A673 (cell line): ENCODE results near the gene PAK5.

ENCODE experiments used
- EZH2 ChIP-seq: fragments of 200-600 bp; sonication (generic); IDR thresholded peaks from 2 replicates; pipeline ENCODE4 v1.6.1; 2017; ENCODE audit warnings: borderline replicate concordance, low read depth, mild to moderate bottlenecking, mixed read lengths, antibody characterized with exemption, low read length; ENCODE audit not compliant: poor library complexity, severe bottlenecking
- TF ChIP-seq, protein P1 (sequence below): fragments of 300-800, 200-600 bp; sonication (generic); conservative IDR thresholded peaks from 2 replicates; pipeline ENCODE4 v1.5.1; 2017; ENCODE audit warnings: low read depth, mild to moderate bottlenecking, antibody characterized with exemption, low read length, moderate library complexity, mixed read lengths

- TF ChIP-seq, protein P1, sequence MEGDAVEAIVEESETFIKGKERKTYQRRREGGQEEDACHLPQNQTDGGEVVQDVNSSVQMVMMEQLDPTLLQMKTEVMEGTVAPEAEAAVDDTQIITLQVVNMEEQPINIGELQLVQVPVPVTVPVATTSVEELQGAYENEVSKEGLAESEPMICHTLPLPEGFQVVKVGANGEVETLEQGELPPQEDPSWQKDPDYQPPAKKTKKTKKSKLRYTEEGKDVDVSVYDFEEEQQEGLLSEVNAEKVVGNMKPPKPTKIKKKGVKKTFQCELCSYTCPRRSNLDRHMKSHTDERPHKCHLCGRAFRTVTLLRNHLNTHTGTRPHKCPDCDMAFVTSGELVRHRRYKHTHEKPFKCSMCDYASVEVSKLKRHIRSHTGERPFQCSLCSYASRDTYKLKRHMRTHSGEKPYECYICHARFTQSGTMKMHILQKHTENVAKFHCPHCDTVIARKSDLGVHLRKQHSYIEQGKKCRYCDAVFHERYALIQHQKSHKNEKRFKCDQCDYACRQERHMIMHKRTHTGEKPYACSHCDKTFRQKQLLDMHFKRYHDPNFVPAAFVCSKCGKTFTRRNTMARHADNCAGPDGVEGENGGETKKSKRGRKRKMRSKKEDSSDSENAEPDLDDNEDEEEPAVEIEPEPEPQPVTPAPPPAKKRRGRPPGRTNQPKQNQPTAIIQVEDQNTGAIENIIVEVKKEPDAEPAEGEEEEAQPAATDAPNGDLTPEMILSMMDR: no peak
- no peak for TF ChIP-seq EZH2
Measured at GRCh38 chr20:9531581-9531980, 307.3 kb downstream of the PAK5 start.
